Progenitor cell of endocrine pancreas (in vitro differentiated cells): ENCODE data around the gene LTBP4. TPM values are rescaled to one million over a fixed set of nuclear protein-coding genes. Genes with fewer than 3 reads are reported as not detected.

Experiments
- DNase-seq: peaks from one replicate; pipeline ENCODE4 v3.0.0; 2021; ENCODE audit warnings: low spot score; ENCODE audit not compliant: unreplicated experiment
- H3K27ac Mint-ChIP-seq: 2 replicates; pipeline ENCODE4 v1.8.0; 2021; ENCODE audit warnings: mild to moderate bottlenecking, moderate library complexity, mixed read lengths
- H3K27me3 Mint-ChIP-seq: 2 replicates; pipeline ENCODE4 v1.8.0; 2021; ENCODE audit warnings: mixed read lengths
- H3K36me3 Mint-ChIP-seq: 2 replicates; pipeline ENCODE4 v1.8.0; 2022; ENCODE audit warnings: mixed read lengths; ENCODE audit not compliant: insufficient read depth
- H3K4me1 Mint-ChIP-seq: 2 replicates; pipeline ENCODE4 v1.8.0; 2021; ENCODE audit warnings: low read depth, mixed read lengths
- H3K4me3 Mint-ChIP-seq: 2 replicates; pipeline ENCODE4 v1.8.0; 2021; ENCODE audit warnings: low read depth, mild to moderate bottlenecking, moderate library complexity, mixed read lengths
- H3K9me3 Mint-ChIP-seq: 2 replicates; pipeline ENCODE4 v1.8.0; 2021; ENCODE audit warnings: low read depth, mixed read lengths
- total RNA-seq: library from RNA; stranded (reverse); gene quantifications from 2 replicates; pipeline ENCODE4 v1.2.1, GENCODE V29; 2021
- TF ChIP-seq, protein P1 (sequence below): fragments of 200-600 bp; sonication (generic); IDR thresholded peaks from one replicate; pipeline ENCODE4 v1.5.0; 2021; ENCODE audit warnings: antibody characterized with exemption, mild to moderate bottlenecking; ENCODE audit not compliant: unreplicated experiment

The LTBP4 gene
- total RNA-seq, 1 donor from 2014 or later: 25.4 TPM

DNA sequence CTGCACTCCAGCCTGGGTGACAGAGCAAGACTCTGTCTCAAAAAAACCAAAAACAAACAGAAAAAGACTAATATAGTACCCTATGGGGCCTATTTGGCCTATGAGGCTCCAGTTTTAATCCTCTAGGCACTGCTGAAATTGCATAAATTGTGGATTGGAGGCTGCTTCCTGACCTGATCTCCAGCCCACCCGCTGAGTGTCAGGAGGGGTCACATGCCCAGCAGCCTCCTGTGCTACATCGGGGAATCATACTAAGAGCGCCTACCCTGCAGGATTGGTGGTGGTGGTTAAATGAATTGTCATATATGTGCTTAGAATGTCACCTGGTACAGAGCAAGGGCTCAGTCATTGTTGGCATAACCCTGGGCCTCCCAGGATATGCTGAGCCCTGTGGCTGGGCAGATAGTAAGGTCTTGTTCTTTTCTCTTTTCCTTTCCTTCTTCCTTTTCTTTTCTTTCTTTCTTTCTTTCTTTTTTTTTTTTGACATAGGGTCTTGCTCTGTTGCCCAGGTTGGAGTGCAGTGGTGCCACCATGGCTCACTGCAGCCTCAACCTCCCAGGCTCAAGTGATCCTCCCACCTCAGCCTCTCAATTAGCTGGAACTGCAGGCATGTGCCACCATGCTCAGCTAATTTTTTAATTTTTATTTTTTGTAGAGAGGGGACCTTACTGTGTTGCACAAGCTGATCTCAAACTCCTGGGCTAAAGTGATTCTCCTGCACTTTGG, 31.3 kb downstream of the LTBP4 start:
- no peaks in the 10 kb centered on the region for H3K9me3 Mint-ChIP-seq
- no peak overlapping the region for H3K4me3 Mint-ChIP-seq
- DNase-seq: no peak

DNA sequence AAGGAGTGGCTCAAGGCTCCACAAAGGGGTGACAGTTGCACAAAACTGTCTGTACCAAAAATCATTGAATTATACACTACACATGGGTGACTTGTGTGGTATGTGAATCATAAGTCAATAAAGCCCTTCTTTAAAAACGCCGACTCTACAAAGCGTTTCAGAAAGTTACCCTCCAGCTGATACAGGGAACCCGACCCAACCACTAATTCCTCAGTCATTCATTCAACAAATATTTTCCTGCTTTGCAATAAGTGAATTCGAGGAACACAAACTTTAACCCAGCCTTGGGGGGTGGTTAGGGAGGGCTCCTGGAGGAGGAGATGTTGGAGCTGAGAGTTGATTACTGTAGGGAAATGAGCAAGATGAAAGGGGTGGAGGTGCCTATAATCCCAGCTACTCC, 32.0 kb downstream of the LTBP4 start:
- H3K9me3 Mint-ChIP-seq: no peaks in the 10 kb centered on the region
- no peak overlapping the region for H3K4me3 Mint-ChIP-seq
- H3K27ac Mint-ChIP-seq: no peak overlapping the region
- no peak for DNase-seq
- H3K4me1 Mint-ChIP-seq: peaks cover 1% of the 10 kb centered on the region
- TF ChIP-seq, protein P1, sequence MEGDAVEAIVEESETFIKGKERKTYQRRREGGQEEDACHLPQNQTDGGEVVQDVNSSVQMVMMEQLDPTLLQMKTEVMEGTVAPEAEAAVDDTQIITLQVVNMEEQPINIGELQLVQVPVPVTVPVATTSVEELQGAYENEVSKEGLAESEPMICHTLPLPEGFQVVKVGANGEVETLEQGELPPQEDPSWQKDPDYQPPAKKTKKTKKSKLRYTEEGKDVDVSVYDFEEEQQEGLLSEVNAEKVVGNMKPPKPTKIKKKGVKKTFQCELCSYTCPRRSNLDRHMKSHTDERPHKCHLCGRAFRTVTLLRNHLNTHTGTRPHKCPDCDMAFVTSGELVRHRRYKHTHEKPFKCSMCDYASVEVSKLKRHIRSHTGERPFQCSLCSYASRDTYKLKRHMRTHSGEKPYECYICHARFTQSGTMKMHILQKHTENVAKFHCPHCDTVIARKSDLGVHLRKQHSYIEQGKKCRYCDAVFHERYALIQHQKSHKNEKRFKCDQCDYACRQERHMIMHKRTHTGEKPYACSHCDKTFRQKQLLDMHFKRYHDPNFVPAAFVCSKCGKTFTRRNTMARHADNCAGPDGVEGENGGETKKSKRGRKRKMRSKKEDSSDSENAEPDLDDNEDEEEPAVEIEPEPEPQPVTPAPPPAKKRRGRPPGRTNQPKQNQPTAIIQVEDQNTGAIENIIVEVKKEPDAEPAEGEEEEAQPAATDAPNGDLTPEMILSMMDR: no peak
- peaks cover 46% of the 10 kb centered on the region for H3K27me3 Mint-ChIP-seq
- peaks cover 2% of the 10 kb centered on the region for H3K36me3 Mint-ChIP-seq

More for the DNA sequence above, 31.3 kb downstream of the LTBP4 start:
- peaks cover 46% of the 10 kb centered on the region for H3K27me3 Mint-ChIP-seq
- peaks cover 1% of the 10 kb centered on the region for H3K4me1 Mint-ChIP-seq
- TF ChIP-seq, protein P1: no peak
- H3K36me3 Mint-ChIP-seq: peaks cover 2% of the 10 kb centered on the region
- no peak overlapping the region for H3K27ac Mint-ChIP-seq

DNA sequence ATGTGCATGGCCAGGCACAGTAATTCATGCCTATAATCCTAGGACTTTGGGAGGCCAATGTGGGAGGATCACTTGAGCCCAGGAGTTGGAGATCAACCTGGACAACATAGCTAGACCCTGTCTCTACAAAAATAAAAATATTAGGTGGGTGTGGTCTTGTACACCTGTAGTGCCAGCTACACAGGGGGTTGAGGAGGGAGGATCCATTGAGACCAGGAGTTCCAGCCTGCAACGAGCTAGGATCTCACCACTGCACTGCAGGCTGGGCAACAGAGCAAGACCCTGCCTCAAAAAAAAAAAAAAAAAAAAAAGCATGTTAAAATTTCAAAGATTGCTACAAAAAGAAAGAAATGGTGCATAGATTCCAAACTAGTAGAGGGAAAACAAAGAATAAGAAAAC, 37.2 kb downstream of the LTBP4 start:
- TF ChIP-seq, protein P1: no peak
- no peak for DNase-seq
- Mint-ChIP-seq H3K4me1 (peaks cover 1% of the 10 kb centered on the region), H3K27ac (no peak overlapping the region), H3K36me3 (no peaks in the 10 kb centered on the region), H3K27me3 (peaks cover 22% of the 10 kb centered on the region), H3K9me3 (no peaks in the 10 kb centered on the region), H3K4me3 (no peak overlapping the region)

- Mint-ChIP-seq H3K27ac (peak overlapping the region; percentile 29), H3K9me3 (no peaks in the 10 kb centered on the region), H3K4me3 (no peak overlapping the region), H3K27me3 (peaks cover 9% of the 10 kb centered on the region), H3K4me1 (no peaks in the 10 kb centered on the region), H3K36me3 (no peaks in the 10 kb centered on the region)
- no peak for DNase-seq
- TF ChIP-seq, protein P1: no peak
Observed at GRCh38 chr19:40639638-40639982, 38.4 kb downstream of the LTBP4 start.

DNA sequence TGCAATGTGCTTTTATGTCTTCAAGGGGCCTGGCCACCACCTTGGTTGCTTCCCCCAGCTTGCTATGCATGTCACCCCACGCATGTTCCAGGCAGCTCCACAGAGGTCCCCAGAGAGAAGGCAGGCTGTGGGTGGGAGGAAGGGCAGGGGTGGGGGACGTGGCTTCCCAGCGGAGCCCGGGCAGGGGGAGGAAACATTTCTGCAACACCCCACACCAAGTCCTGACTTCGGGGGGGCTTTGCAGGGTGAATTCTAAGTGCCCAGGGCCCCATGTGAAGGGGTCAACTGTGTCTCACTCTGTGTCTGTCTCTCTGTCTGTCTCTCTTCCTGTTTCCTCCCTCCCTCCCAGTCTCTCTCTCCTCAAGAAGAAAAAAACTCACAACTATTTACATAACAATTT, 39.6 kb downstream of the LTBP4 start:
- Mint-ChIP-seq H3K27ac (no peak overlapping the region), H3K27me3 (peaks cover 1% of the 10 kb centered on the region), H3K4me1 (peaks cover 1% of the 10 kb centered on the region), H3K36me3 (no peaks in the 10 kb centered on the region), H3K4me3 (no peak overlapping the region), H3K9me3 (no peaks in the 10 kb centered on the region)
- DNase-seq: no peak
- TF ChIP-seq, protein P1: no peak
